A549 (cell line): ENCODE measurements around the gene MGRN1. TPM values are rescaled to one million over a fixed set of nuclear protein-coding genes. Genes with fewer than 3 reads are reported as not detected.

Experiments used
- ATAC-seq, 2 experiments: fragments of 200-7000 bp in 1 of 2; fragments of >200 bp in 1 of 2; cut with Nextera tagmentation in 1 of 2; cut with Tn5 transposase in 1 of 2; 3 replicates each; pipeline versions ENCODE4 v1.8.0 to v1.9.1; 2018 to 2020; ENCODE audit warnings: mild to moderate bottlenecking in 1 of 2, moderate library complexity in 1 of 2
- CTCF ChIA-PET: fragments of 300-600 bp; sonication (Branson Sonifier 250); formaldehyde crosslinking; extraction: SDS; loops from one replicate; lab custom pipeline; 2021; ENCODE audit warnings: antibody characterized with exemption, inconsistent platforms; lab: Yijun Ruan, JAX
- POLR2A ChIA-PET: fragments of 350-600 bp; formaldehyde crosslinking; extraction: SDS; loops from one replicate; lab custom pipeline; 2021; ENCODE audit warnings: antibody characterized with exemption, inconsistent platforms; lab: Yijun Ruan, JAX
- DNase-seq, 2 experiments: peaks; one replicate each; pipeline versions ENCODE4 v3.0.0 to v3.0.0-alpha.2; 2011 to 2016; ENCODE audit warnings: low read depth in 1 of 2, low spot score in 1 of 2
- FAIRE-seq: peaks from 2 replicates; lab custom pipeline; 2011; peaks lifted over from hg19 to GRCh38; lab: Jason Lieb, UNC
- H3K27ac ChIP-seq, 2 experiments: fragments of >200 bp; sonication (Bioruptor Twin); formaldehyde crosslinking; 3 replicates each; pipeline ENCODE4 v1.5.1; 2016 to 2017
- H3K4me1 ChIP-seq: fragments of >200 bp; sonication (Bioruptor Twin); formaldehyde crosslinking; 3 replicates; pipeline ENCODE4 v1.6.1; 2016
- H3K4me2 ChIP-seq: fragments of >200 bp; sonication (Bioruptor Twin); formaldehyde crosslinking; 3 replicates; pipeline ENCODE4 v1.6.1; 2016
- H3K4me3 ChIP-seq: fragments of >200 bp; sonication (Bioruptor Twin); formaldehyde crosslinking; 3 replicates; pipeline ENCODE4 v1.5.1; 2016
- H3K9me3 ChIP-seq: fragments of >200 bp; sonication (Bioruptor Twin); formaldehyde crosslinking; 3 replicates; pipeline ENCODE4 v1.6.1; 2016
- BHLHE40 ChIP-seq: IDR thresholded peaks from 2 replicates; pipeline ENCODE4 v1.6.1; 2012; ENCODE audit warnings: low read depth, low read length, inconsistent platforms
- CEBPB ChIP-seq, 2 experiments: fragments of >200 bp in 1 of 2; sonication (Bioruptor Twin) in 1 of 2; formaldehyde crosslinking in 1 of 2; IDR thresholded peaks; 2 replicates each; pipeline ENCODE4 v1.6.1; 2012 to 2016
- CHD2 ChIP-seq: fragments of 150-350 bp; IDR thresholded peaks from 2 replicates; pipeline ENCODE4 v1.6.1; 2014; ENCODE audit warnings: low read length; ENCODE audit not compliant: partially characterized antibody
- CHD4 ChIP-seq: fragments of 200-600 bp; sonication (generic); IDR thresholded peaks from 2 replicates; pipeline ENCODE4 v1.6.1; 2016; ENCODE audit warnings: antibody characterized with exemption, mild to moderate bottlenecking, borderline replicate concordance
- EHMT2 ChIP-seq: fragments of 200-600 bp; sonication (generic); IDR thresholded peaks from 2 replicates; pipeline ENCODE4 v1.6.1; 2016; ENCODE audit warnings: antibody characterized with exemption, low read depth, mild to moderate bottlenecking, moderate library complexity
- EP300 ChIP-seq, 2 experiments: fragments of >200 bp; sonication (Bioruptor Twin); formaldehyde crosslinking; IDR thresholded peaks; 2 replicates in 1 of 2; 3 replicates in 1 of 2; pipeline ENCODE4 v1.6.1; 2016 to 2017
- FOSB ChIP-seq: fragments of 250-450 bp; sonication (Bioruptor Pico); IDR thresholded peaks from 2 replicates; pipeline ENCODE4 v1.5.0; 2020; ENCODE audit warnings: mild to moderate bottlenecking, moderate library complexity
- GATA3 ChIP-seq: IDR thresholded peaks from 2 replicates; pipeline ENCODE4 v1.6.1; 2012; ENCODE audit warnings: borderline replicate concordance
- HDAC2 ChIP-seq: fragments of 200-600 bp; sonication (generic); IDR thresholded peaks from 2 replicates; pipeline ENCODE4 v1.6.1; 2016
- HOXB13 ChIP-seq: fragments of 250-450 bp; sonication (Bioruptor Pico); IDR thresholded peaks from 2 replicates; pipeline ENCODE4 v1.5.0; 2020; ENCODE audit warnings: low read depth, mild to moderate bottlenecking, moderate library complexity
- HOXB5 ChIP-seq: fragments of 250-450 bp; sonication (Bioruptor Pico); IDR thresholded peaks from 2 replicates; pipeline ENCODE4 v1.5.0; 2020; ENCODE audit warnings: mild to moderate bottlenecking, moderate library complexity
- JUN ChIP-seq, 2 experiments: fragments of >200 bp; sonication (Bioruptor Twin); formaldehyde crosslinking; IDR thresholded peaks; 2 replicates in 1 of 2; 3 replicates in 1 of 2; pipeline ENCODE4 v1.6.1; 2016 to 2017
- JUNB ChIP-seq: fragments of >200 bp; sonication (Bioruptor Twin); formaldehyde crosslinking; IDR thresholded peaks from 2 replicates; pipeline ENCODE4 v1.6.1; 2016
- KDM1A ChIP-seq: fragments of 200-600 bp; sonication (generic); IDR thresholded peaks from 2 replicates; pipeline ENCODE4 v1.6.1; 2016; ENCODE audit warnings: low read depth, mild to moderate bottlenecking
- NPAS2 ChIP-seq: fragments of 250-450 bp; sonication (Bioruptor Pico); IDR thresholded peaks from 2 replicates; pipeline ENCODE4 v1.8.0; 2022; ENCODE audit warnings: mild to moderate bottlenecking, moderate library complexity, borderline replicate concordance
- NR3C1 ChIP-seq: fragments of >200 bp; sonication (Bioruptor Twin); formaldehyde crosslinking; IDR thresholded peaks from 3 replicates; pipeline ENCODE4 v1.6.1; 2017
- PBX3 ChIP-seq: IDR thresholded peaks from 2 replicates; pipeline ENCODE4 v1.6.1; 2012
- RARB ChIP-seq: fragments of 250-450 bp; sonication (Bioruptor Pico); IDR thresholded peaks from 2 replicates; pipeline ENCODE4 v1.8.0; 2021; ENCODE audit warnings: mild to moderate bottlenecking, moderate library complexity
- REST ChIP-seq: fragments of 200-600 bp; sonication (generic); IDR thresholded peaks from 2 replicates; pipeline ENCODE4 v1.6.1; 2016; ENCODE audit warnings: antibody characterized with exemption, mild to moderate bottlenecking, moderate library complexity
- RFX5 ChIP-seq: fragments of 450-650 bp; IDR thresholded peaks from 2 replicates; pipeline ENCODE4 v1.7.1; 2014; ENCODE audit warnings: antibody characterized with exemption, mild to moderate bottlenecking, moderate library complexity
- SMC3 ChIP-seq: fragments of >200 bp; sonication (Bioruptor Twin); formaldehyde crosslinking; IDR thresholded peaks from 3 replicates; pipeline ENCODE4 v1.6.1; 2018; ENCODE audit warnings: inconsistent platforms
- TP53 ChIP-seq: fragments of 250-450 bp; sonication (Bioruptor Pico); IDR thresholded peaks from 2 replicates; pipeline ENCODE4 v1.5.0; 2021; ENCODE audit warnings: mild to moderate bottlenecking, moderate library complexity
- ZNF302 ChIP-seq: fragments of 250-450 bp; sonication (Bioruptor Pico); IDR thresholded peaks from 2 replicates; pipeline ENCODE4 v1.9.0; 2021; ENCODE audit warnings: inconsistent platforms, mild to moderate bottlenecking, moderate library complexity
- ZSCAN20 ChIP-seq: fragments of 250-450 bp; sonication (Bioruptor Pico); IDR thresholded peaks from 2 replicates; pipeline ENCODE4 v1.8.0; 2022; ENCODE audit warnings: mild to moderate bottlenecking, moderate library complexity
- WGBS: methylation state at CpG from one replicate; pipeline ENCODE4 v1.1.6; 2017; ENCODE audit errors: missing lambda C conversion rate; 5-methylcytosine and 5-hydroxymethylcytosine counted together
- polyA plus RNA-seq, 4 experiments: library from polyadenylated mRNA; depleted of rRNA in 3 of 4; stranded (reverse); fragments of >200 nt; fragmentation: RNase III in 1 of 4; extraction: RNeasy Plus Mini Kit Qiagen cat#74134 plus additional on column Dnase treatment in 1 of 4; gene quantifications; 2 replicates in 3 of 4; 3 replicates in 1 of 4; pipeline ENCODE4 v1.2.3, GENCODE V29; 2011 to 2017
- TF ChIP-seq, protein P1 (sequence below): fragments of >200 bp; sonication (Bioruptor Twin); formaldehyde crosslinking; IDR thresholded peaks from 3 replicates; pipeline ENCODE4 v1.6.1; 2016

The MGRN1 gene
- polyA plus RNA-seq, 2 of the 4 experiments (the other 2 are of a cell fraction) = 4.3 to 29.9 TPM

- TF ChIP-seq, protein P1, sequence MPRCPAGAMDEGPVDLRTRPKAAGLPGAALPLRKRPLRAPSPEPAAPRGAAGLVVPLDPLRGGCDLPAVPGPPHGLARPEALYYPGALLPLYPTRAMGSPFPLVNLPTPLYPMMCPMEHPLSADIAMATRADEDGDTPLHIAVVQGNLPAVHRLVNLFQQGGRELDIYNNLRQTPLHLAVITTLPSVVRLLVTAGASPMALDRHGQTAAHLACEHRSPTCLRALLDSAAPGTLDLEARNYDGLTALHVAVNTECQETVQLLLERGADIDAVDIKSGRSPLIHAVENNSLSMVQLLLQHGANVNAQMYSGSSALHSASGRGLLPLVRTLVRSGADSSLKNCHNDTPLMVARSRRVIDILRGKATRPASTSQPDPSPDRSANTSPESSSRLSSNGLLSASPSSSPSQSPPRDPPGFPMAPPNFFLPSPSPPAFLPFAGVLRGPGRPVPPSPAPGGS = no peak
- TF ChIP-seq SMC3 (no peak), HOXB5 (CRISPR knock-in tag) (no peak), RFX5 (no peak), CEBPB (IDR thresholded peaks at IDR 0.05) (no peak), JUNB (no peak)
Measured at GRCh38 chr16:4709481-4709880, 84.9 kb downstream of the MGRN1 start (continued).

GRCh38 chr16:4713663-4714501 lies 89.3 kb downstream of the MGRN1 start:
- no peak for ATAC-seq
- no peaks in the 10 kb centered on the region for H3K9me3 ChIP-seq

GRCh38 chr16:4714996-4715395 lies 90.4 kb downstream of the MGRN1 start:
- DNase-seq = no peak
- H3K4me2 ChIP-seq = no peak overlapping the region
- POLR2A ChIA-PET = no interaction called here
- H3K4me3 ChIP-seq = no peak overlapping the region
- 97% methylated on average over 2 of the region's 2 CpGs for WGBS
- TF ChIP-seq EP300 (IDR thresholded peaks at IDR 0.05) (no peak), CEBPB (IDR thresholded peaks at IDR 0.05) (no peak), PBX3 (no peak), BHLHE40 (no peak), GATA3 (no peak)
- TF ChIP-seq, protein P1 = no peak
- no peaks in the 10 kb centered on the region for H3K4me1 ChIP-seq
- no peaks in the 10 kb centered on the region for H3K9me3 ChIP-seq
- CTCF ChIA-PET = interaction anchor here (0.7 to 4.3 kb wide), 3 partner anchors 8 to 241 kb away, joined by 3 to 15 read pairs (median 4); no protein-coding TSS in a partner anchor
- H3K27ac ChIP-seq = no peak overlapping the region
- FAIRE-seq = no peak
- ATAC-seq = no peak

More at GRCh38 chr16:4713663-4714501, 89.3 kb downstream of the MGRN1 start:
- no peaks in the 10 kb centered on the region for H3K4me1 ChIP-seq
- no peak for FAIRE-seq
- no peak overlapping the region for H3K27ac ChIP-seq
- no peak for TF ChIP-seq TP53 (CRISPR knock-in tag)
- TF ChIP-seq NPAS2 (CRISPR knock-in tag) = no peak
- TF ChIP-seq CHD2 = no peak
- TF ChIP-seq REST = no peak
- no peak for TF ChIP-seq ZSCAN20 (CRISPR knock-in tag)
- TF ChIP-seq ZNF302 = no peak
- no peak for TF ChIP-seq HDAC2
- no peak for TF ChIP-seq FOSB
- no peak for TF ChIP-seq NR3C1
- TF ChIP-seq JUNB = no peak
- TF ChIP-seq EHMT2 = no peak
- no peak for TF ChIP-seq KDM1A
- TF ChIP-seq HOXB13 (CRISPR knock-in tag) = no peak
- no peak for TF ChIP-seq JUN (IDR thresholded peaks at IDR 0.05)
- no peak for TF ChIP-seq RARB (CRISPR knock-in tag)
- no peak for TF ChIP-seq CHD4
- no peak overlapping the region for H3K4me2 ChIP-seq
- no peak overlapping the region for H3K4me3 ChIP-seq
- ChIA-PET CTCF (interaction anchor here (1.7 kb wide), 1 partner anchor 64 kb away, joined by 4 read pairs; no protein-coding TSS in a partner anchor), POLR2A (no interaction called here)
- no peak for DNase-seq
- WGBS = 92% methylated on average over 18 of the region's 18 CpGs
